Fibroblast of lung (primary cell): ENCODE results near the gene DAPK1.

ENCODE experiments used
- EZH2 ChIP-seq: IDR thresholded peaks from 2 replicates; pipeline ENCODE4 v1.5.1; 2012; ENCODE audit warnings: low read length, control low read depth, mild to moderate bottlenecking; ENCODE audit errors: missing control alignments
- TF ChIP-seq, protein P1 (sequence below), 2 donors: IDR thresholded peaks in 1 of 2; conservative IDR thresholded peaks in 1 of 2; 1 replicate in 1 of 2; 2 replicates in 1 of 2; pipeline ENCODE4 v1.5.1; 2011 to 2012; ENCODE audit warnings: low read length in 2 of 2, control low read depth in 1 of 2, inconsistent platforms in 1 of 2, low read depth in 1 of 2, mild to moderate bottlenecking in 1 of 2

GRCh38 chr9:87739546-87739945 is 241.9 kb downstream of the DAPK1 start:
- TF ChIP-seq, protein P1, sequence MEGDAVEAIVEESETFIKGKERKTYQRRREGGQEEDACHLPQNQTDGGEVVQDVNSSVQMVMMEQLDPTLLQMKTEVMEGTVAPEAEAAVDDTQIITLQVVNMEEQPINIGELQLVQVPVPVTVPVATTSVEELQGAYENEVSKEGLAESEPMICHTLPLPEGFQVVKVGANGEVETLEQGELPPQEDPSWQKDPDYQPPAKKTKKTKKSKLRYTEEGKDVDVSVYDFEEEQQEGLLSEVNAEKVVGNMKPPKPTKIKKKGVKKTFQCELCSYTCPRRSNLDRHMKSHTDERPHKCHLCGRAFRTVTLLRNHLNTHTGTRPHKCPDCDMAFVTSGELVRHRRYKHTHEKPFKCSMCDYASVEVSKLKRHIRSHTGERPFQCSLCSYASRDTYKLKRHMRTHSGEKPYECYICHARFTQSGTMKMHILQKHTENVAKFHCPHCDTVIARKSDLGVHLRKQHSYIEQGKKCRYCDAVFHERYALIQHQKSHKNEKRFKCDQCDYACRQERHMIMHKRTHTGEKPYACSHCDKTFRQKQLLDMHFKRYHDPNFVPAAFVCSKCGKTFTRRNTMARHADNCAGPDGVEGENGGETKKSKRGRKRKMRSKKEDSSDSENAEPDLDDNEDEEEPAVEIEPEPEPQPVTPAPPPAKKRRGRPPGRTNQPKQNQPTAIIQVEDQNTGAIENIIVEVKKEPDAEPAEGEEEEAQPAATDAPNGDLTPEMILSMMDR (conservative IDR thresholded peaks at IDR 0.05 in 1 of 2, IDR thresholded peaks at IDR 0.05 in 1 of 2; ENCODE audit: low read depth in 1 of 2, low read length in 2 of 2), result no peak
- TF ChIP-seq EZH2, result no peak
